Tibial artery (tissue), 4 donors: ENCODE data around the gene ERICH3.

ENCODE experiments used
- DNase-seq, 2 donors: peaks; one replicate each; pipeline ENCODE4 v3.0.0-alpha.2; 2019
- H3K27ac ChIP-seq, 2 donors: fragments of 200-600 bp; sonication (generic) in 1 of 2; 1 replicate in 1 of 2; 2 replicates in 1 of 2; pipeline ENCODE4 v1.5.1; 2018 to 2019; ENCODE audit warnings: mild to moderate bottlenecking in 1 of 2
- H3K27me3 ChIP-seq, 2 donors: fragments of 200-600 bp; sonication (generic) in 1 of 2; one replicate each; pipeline versions ENCODE4 v1.5.1 to v1.6.0; 2016 to 2019
- H3K36me3 ChIP-seq, 3 donors: fragments of 200-600 bp; sonication (generic) in 2 of 3; one replicate each; pipeline ENCODE4 v1.5.1; 2016 to 2019; ENCODE audit warnings: mild to moderate bottlenecking in 2 of 3
- H3K4me1 ChIP-seq, 4 donors: fragments of 200-600 bp; sonication (generic) in 2 of 4; 1 replicate in 3 of 4; 2 replicates in 1 of 4; pipeline ENCODE4 v1.5.1; 2016 to 2019
- H3K4me3 ChIP-seq, 2 donors: fragments of 200-600 bp; sonication (generic) in 1 of 2; 1 replicate in 1 of 2; 2 replicates in 1 of 2; pipeline ENCODE4 v1.5.1; 2018 to 2019; ENCODE audit warnings: mild to moderate bottlenecking in 2 of 2
- H3K9me3 ChIP-seq, 3 donors: fragments of 200-600 bp; sonication (generic) in 1 of 3; one replicate each; pipeline ENCODE4 v1.5.1; 2016 to 2019
- intact Hi-C: fragments of 100-400 bp; cut with DNase I; formaldehyde crosslinking; loops from one replicate; pipeline ENCODE4 v1.15.0; 2023; ENCODE audit warnings: low total_unique reads
- TF ChIP-seq, protein P1 (sequence below), 2 experiments: fragments of 200-600 bp in 1 of 2; fragments of 450-650 bp in 1 of 2; IDR thresholded peaks; one replicate each; pipeline ENCODE4 v1.5.1; 2017 to 2019; ENCODE audit warnings: antibody characterized with exemption in 2 of 2, mild to moderate bottlenecking in 1 of 2, moderate library complexity in 1 of 2

ERICH3 gene

DNA sequence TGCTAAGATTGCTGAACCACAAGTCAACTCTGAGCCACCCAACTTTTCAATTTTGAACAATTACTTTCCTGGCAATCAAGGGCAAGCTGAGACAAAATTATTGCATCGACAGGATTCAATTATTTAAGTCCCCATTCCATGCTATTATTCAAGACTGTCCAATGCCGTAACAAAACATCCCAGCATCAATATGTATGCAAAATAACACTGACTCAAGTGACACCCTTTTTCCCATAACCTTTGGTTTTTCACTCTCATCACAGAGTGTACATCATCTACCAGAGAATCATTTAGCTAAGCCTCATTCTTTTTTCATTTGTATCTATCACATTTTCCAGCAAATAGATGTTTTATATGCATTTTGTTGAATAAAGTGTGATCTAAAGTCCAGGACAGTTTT is 54.6 kb downstream of the ERICH3 start:
- no peaks in the 10 kb centered on the region for H3K36me3 ChIP-seq
- TF ChIP-seq, protein P1, sequence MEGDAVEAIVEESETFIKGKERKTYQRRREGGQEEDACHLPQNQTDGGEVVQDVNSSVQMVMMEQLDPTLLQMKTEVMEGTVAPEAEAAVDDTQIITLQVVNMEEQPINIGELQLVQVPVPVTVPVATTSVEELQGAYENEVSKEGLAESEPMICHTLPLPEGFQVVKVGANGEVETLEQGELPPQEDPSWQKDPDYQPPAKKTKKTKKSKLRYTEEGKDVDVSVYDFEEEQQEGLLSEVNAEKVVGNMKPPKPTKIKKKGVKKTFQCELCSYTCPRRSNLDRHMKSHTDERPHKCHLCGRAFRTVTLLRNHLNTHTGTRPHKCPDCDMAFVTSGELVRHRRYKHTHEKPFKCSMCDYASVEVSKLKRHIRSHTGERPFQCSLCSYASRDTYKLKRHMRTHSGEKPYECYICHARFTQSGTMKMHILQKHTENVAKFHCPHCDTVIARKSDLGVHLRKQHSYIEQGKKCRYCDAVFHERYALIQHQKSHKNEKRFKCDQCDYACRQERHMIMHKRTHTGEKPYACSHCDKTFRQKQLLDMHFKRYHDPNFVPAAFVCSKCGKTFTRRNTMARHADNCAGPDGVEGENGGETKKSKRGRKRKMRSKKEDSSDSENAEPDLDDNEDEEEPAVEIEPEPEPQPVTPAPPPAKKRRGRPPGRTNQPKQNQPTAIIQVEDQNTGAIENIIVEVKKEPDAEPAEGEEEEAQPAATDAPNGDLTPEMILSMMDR (IDR thresholded peaks at IDR 0.05) = no peak
- H3K4me3 ChIP-seq = no peak overlapping the region
- H3K4me1 ChIP-seq = no peaks in the 10 kb centered on the region
- no peaks in the 10 kb centered on the region for H3K9me3 ChIP-seq
- H3K27me3 ChIP-seq = no peaks in the 10 kb centered on the region
- intact Hi-C loops = no loop called here
- H3K27ac ChIP-seq = no peak overlapping the region
- no peak for DNase-seq

DNA sequence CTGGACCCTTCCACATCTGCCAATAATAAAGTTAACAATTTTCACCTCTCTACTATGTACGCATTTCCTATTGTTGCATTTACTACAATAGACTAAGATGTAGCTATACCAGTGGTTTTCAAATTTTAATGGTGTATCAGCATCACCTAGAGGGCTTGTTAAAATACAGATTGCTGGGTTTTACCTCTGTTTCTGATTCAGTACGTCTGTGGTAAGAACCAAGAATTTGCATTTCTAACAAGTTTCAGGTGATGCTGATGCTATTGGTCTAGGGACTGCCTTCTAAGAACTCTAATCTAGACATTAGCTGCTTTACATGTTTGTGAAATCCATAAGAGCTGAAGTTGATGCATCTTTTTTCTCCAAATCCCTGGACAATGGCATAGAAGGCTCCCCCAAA is 59.7 kb downstream of the ERICH3 start:
- Histone ChIP-seq H3K4me1 (no peaks in the 10 kb centered on the region), H3K9me3 (no peaks in the 10 kb centered on the region), H3K27ac (no peak overlapping the region), H3K36me3 (no peaks in the 10 kb centered on the region), H3K4me3 (no peak overlapping the region), H3K27me3 (no peaks in the 10 kb centered on the region)
- DNase-seq = no peak
- TF ChIP-seq, protein P1 (IDR thresholded peaks at IDR 0.05) = no peak
- intact Hi-C loops = no loop called here

DNA sequence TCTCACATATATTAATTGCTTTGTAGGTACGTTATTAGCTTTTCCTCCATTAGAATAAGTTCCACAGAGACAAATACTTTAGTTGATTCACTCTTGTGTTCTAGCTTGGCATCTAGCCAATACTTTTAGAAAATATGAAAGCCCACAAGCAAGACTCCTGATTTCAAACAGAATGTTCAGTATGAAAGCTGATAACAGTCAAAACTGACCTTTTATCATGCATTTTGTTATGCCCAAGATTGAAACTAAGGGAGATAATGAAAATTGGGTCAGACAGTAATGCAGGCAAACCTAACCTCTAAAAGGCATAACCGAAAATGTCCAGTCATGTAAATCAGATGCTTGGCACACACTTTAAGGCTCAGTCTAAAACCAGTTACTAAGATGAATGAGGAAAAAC is 61.7 kb downstream of the ERICH3 start:
- no peak overlapping the region for H3K27ac ChIP-seq
- intact Hi-C loops = no loop called here
- no peak for DNase-seq
- H3K27me3 ChIP-seq = no peaks in the 10 kb centered on the region
- no peaks in the 10 kb centered on the region for H3K4me1 ChIP-seq
- TF ChIP-seq, protein P1 (IDR thresholded peaks at IDR 0.05) = no peak
- no peaks in the 10 kb centered on the region for H3K9me3 ChIP-seq
- no peak overlapping the region for H3K4me3 ChIP-seq
- no peaks in the 10 kb centered on the region for H3K36me3 ChIP-seq

DNA sequence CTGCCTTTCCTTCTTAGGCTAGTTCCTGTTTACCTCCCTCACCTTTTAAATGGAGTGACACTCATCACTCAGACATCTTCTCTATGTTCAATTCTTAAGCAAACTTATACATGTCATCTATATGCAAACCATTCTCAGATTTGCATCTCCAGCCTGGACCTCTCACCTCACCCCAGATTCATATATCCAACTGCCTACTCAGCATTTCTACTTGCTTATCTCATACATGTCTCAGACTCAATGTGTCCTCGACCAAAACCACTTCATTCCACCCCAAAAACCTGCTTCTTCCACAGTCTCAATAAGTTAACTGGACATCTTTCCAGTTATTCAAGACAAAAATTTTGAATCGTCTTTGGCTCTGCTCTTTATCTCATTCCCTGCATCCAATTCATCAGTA is 62.6 kb downstream of the ERICH3 start:
- TF ChIP-seq, protein P1 (IDR thresholded peaks at IDR 0.05) = no peak

DNA sequence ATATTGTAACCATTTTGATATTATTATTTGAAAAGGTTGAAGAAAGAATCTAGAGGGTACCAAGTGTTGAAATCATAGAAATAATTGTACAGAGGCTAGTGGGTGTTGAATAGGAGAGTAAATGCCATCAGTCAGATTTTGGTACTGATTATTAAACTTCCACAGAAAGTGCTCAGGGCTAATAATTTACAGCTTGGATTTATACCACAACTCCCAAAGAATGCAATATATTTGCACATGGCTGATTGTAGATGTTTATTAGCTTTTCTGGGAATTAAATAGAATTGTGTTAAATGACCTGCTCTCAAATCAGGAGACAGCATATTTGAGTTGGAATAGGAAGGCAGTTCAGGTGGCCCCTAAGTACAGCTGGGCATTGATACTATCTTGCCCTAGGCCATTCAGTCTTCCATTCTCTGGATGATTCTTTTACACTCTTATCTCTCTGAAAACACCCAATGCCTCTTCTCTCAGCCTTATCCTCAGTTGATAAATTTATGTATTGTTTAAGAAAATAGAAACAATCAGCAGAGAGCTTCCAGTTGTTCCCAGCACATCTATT is 63.7 kb downstream of the ERICH3 start:
- no peaks in the 10 kb centered on the region for H3K4me1 ChIP-seq
- no peak for DNase-seq
- H3K4me3 ChIP-seq = no peak overlapping the region
- intact Hi-C loops = no loop called here
- H3K27me3 ChIP-seq = no peaks in the 10 kb centered on the region
- no peak overlapping the region for H3K27ac ChIP-seq
- H3K36me3 ChIP-seq = no peaks in the 10 kb centered on the region
- H3K9me3 ChIP-seq = peaks cover 0 to 2% (median 0%) of the 10 kb centered on the region in 3 donors
- TF ChIP-seq, protein P1 (IDR thresholded peaks at IDR 0.05) = no peak

More for the DNA sequence above, 62.6 kb downstream of the ERICH3 start:
- no peaks in the 10 kb centered on the region for H3K4me1 ChIP-seq
- intact Hi-C loops = no loop called here
- H3K27ac ChIP-seq = no peak overlapping the region
- no peak overlapping the region for H3K4me3 ChIP-seq
- DNase-seq = no peak
- no peaks in the 10 kb centered on the region for H3K36me3 ChIP-seq
- no peaks in the 10 kb centered on the region for H3K27me3 ChIP-seq
- no peaks in the 10 kb centered on the region for H3K9me3 ChIP-seq

DNA sequence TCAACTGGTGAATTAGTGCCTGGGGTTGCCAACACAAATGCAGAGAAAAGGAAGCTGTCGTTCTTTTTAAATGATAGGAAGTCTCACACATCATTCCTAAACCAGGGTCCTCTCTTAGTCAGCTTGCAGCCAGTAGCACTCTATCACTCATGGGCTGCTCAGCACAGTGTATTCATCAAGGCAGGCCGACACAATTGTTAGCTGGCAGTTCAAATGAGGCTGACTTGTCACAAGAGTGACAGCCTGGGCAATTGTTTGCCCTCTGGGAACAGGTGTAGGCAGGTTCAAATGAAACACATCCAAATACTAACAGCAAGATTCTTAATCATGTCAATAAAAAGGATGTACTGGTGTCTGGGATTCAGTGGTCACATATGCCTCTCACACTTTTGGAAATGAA is 76.9 kb downstream of the ERICH3 start:
- no peak for DNase-seq
- Histone ChIP-seq H3K9me3 (no peaks in the 10 kb centered on the region), H3K4me3 (no peak overlapping the region), H3K27me3 (no peaks in the 10 kb centered on the region), H3K27ac (no peak overlapping the region), H3K4me1 (no peaks in the 10 kb centered on the region), H3K36me3 (no peaks in the 10 kb centered on the region)
- intact Hi-C loops = no loop called here
- TF ChIP-seq, protein P1 (IDR thresholded peaks at IDR 0.05) = no peak
